Lower leg skin (tissue), 4 donors: ENCODE measurements around the gene NARF. TPM values are rescaled to one million over a fixed set of nuclear protein-coding genes. Genes with fewer than 3 reads are reported as not detected.

Source experiments
- DNase-seq, 2 donors: peaks; one replicate each; pipeline ENCODE4 v3.0.0-alpha.2; 2019; ENCODE audit warnings: low spot score in 2 of 2
- H3K4me3 ChIP-seq: fragments of 200-600 bp; sonication (generic); 2 replicates; pipeline ENCODE4 v1.5.1; 2017; ENCODE audit warnings: mild to moderate bottlenecking, low read depth; ENCODE audit not compliant: poor library complexity, severe bottlenecking
- POLR2A ChIP-seq, 2 donors: fragments of 450-650 bp; IDR thresholded peaks; one replicate each; pipeline ENCODE4 v1.6.1; 2016 to 2017; ENCODE audit warnings: antibody characterized with exemption in 2 of 2, mild to moderate bottlenecking in 1 of 2, moderate library complexity in 1 of 2
- WGBS, 2 donors: methylation state at CpG; one replicate each; pipeline ENCODE4 v1.1.5; 2018; 5-methylcytosine and 5-hydroxymethylcytosine counted together
- intact Hi-C: fragments of 100-400 bp; cut with DNase I; formaldehyde crosslinking; loops from one replicate; pipeline ENCODE4 v1.15.0; 2023; ENCODE audit warnings: low total_unique reads
- total RNA-seq, 4 donors: library from RNA; depleted of rRNA; stranded (reverse); fragments of >200 nt; gene quantifications; one replicate each; pipeline ENCODE4 v1.1.0, GENCODE V29; 2016
- TF ChIP-seq, protein P1 (sequence below), 3 donors: fragments of 450-650 bp; IDR thresholded peaks; one replicate each; pipeline ENCODE4 v1.5.1; 2016; ENCODE audit warnings: antibody characterized with exemption in 3 of 3, mild to moderate bottlenecking in 3 of 3, moderate library complexity in 2 of 3

NARF gene
- total RNA-seq, 4 donors from 2014 or later = 39.9 to 59.2 (median 44.3) TPM

GRCh38 chr17:82412535-82413520, 45.7 kb upstream of the NARF start:
- no peak overlapping the region for H3K4me3 ChIP-seq
- intact Hi-C loops = loop anchor here (5.0 kb wide), 1 partner anchor 61 kb away; no protein-coding TSS in a partner anchor
- TF ChIP-seq, protein P1, sequence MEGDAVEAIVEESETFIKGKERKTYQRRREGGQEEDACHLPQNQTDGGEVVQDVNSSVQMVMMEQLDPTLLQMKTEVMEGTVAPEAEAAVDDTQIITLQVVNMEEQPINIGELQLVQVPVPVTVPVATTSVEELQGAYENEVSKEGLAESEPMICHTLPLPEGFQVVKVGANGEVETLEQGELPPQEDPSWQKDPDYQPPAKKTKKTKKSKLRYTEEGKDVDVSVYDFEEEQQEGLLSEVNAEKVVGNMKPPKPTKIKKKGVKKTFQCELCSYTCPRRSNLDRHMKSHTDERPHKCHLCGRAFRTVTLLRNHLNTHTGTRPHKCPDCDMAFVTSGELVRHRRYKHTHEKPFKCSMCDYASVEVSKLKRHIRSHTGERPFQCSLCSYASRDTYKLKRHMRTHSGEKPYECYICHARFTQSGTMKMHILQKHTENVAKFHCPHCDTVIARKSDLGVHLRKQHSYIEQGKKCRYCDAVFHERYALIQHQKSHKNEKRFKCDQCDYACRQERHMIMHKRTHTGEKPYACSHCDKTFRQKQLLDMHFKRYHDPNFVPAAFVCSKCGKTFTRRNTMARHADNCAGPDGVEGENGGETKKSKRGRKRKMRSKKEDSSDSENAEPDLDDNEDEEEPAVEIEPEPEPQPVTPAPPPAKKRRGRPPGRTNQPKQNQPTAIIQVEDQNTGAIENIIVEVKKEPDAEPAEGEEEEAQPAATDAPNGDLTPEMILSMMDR (IDR thresholded peaks at IDR 0.05) = no peak
- no peak for TF ChIP-seq POLR2A (IDR thresholded peaks at IDR 0.05)
- DNase-seq = no peak
- 88 to 92% methylated on average over 29 of the region's 29 CpGs for WGBS, 2 donors

DNA sequence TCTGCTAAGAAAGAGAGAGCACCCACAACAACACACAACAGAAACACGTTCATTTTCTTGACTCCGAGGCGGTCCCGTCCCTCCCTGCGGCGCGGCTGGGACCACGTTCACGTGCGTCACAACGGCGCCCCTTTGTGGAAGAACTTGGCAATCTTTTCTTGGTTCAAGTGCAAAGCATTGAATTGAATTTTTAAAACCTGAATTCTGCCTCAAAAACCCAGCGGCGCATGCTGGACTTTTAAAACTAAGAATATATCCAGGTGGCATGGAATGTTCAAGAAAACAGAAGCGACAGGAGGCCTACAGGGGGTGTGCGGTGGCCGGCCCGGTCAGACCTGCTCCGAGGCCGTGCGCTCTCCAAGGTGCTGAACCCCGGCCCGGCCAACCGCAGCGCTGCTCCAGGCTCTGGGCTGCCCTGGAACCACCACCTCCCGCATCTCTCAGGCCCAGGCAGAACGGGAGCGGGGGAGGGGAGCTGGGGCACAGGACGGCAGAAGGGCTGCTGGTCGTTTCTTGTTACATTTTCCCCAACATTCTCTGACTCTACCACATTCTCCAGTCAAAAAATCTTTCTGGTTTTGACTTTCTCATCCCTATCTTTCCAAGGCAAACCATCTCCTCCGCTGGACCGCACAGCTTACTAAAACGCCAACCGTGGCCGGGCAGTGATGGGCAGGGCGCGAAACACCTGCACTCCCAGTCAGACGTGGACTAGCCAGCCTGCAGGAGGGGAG, 43.8 kb upstream of the NARF start:
- peak in 1 of 2 donors; percentile 93 for DNase-seq
- TF ChIP-seq, protein P1 (IDR thresholded peaks at IDR 0.05) = no peak
- TF ChIP-seq POLR2A (IDR thresholded peaks at IDR 0.05) = no peak
- H3K4me3 ChIP-seq = no peak overlapping the region
- 23% methylated on average over 37 to 38 of the region's 38 CpGs for WGBS, 2 donors
- intact Hi-C loops = loop anchor here (5.0 kb wide), 1 partner anchor 62 kb away; no protein-coding TSS in a partner anchor

GRCh38 chr17:82415336-82415735, 43.2 kb upstream of the NARF start:
- intact Hi-C loops = no loop called here
- H3K4me3 ChIP-seq = no peak overlapping the region
- 93% methylated on average over 26 of the region's 26 CpGs for WGBS, 2 donors
- TF ChIP-seq, protein P1 (IDR thresholded peaks at IDR 0.05) = no peak
- no peak for TF ChIP-seq POLR2A (IDR thresholded peaks at IDR 0.05)
- no peak for DNase-seq

DNA sequence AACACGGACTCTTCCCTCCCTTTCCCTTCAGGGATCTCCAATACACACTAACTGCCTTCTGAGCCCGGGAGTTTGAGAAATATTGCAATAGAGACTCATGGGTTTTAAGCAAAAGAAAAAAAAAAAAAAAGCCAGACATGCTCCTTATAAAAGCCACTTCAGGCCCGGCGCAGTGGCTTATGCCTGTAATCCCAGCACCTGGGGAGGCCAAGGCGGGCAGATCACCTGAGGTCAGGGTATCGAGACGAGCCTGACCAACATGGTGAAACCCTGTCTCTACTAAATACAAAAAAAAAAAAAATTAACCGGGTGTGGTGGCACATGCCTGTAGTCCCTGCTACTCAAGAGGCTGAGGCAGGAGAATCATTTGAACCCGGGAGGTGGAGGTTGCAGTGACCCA, 42.8 kb upstream of the NARF start:
- DNase-seq = no peak
- intact Hi-C loops = no loop called here

DNA sequence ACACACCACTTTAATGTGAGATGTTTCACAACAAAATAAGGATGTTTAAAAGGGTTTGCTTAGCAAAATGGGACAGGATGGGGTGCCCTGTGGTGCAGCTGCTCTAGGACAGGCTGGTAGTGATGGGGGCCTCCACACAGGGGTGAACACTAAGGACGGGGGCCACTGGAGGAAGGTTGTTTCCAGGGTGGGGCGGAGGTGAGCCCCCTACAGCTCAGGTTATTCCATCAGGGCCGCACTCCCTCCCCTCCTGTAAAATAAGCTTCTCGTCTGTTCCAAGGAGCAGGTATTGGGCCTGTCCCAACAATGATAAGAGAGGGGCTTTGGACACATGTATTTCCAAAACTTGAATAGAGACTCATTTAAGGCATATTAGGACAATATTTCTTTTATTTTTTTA, 42.3 kb upstream of the NARF start:
- H3K4me3 ChIP-seq = no peak overlapping the region
- intact Hi-C loops = no loop called here
- WGBS, 2 donors = 93 to 97% methylated on average over 4 of the region's 4 CpGs
- no peak for DNase-seq
- TF ChIP-seq POLR2A (IDR thresholded peaks at IDR 0.05) = no peak
- TF ChIP-seq, protein P1 (IDR thresholded peaks at IDR 0.05) = no peak

More for the DNA sequence above, 42.8 kb upstream of the NARF start:
- H3K4me3 ChIP-seq = no peak overlapping the region
- 92 to 96% methylated on average over 9 of the region's 9 CpGs for WGBS, 2 donors
- no peak for TF ChIP-seq POLR2A (IDR thresholded peaks at IDR 0.05)
- TF ChIP-seq, protein P1 (IDR thresholded peaks at IDR 0.05) = no peak
